HepG2 (cell line): Measurements from ENCODE around the gene DUSP7. TPM values are rescaled to one million over a fixed set of nuclear protein-coding genes. Genes with fewer than 3 reads are reported as not detected.

Experiments used
- ATAC-seq: fragments of 200-7000 bp; cut with Tn5 transposase; 3 replicates; pipeline ENCODE4 v1.9.1; 2020; ENCODE audit warnings: mild to moderate bottlenecking, moderate library complexity
- BruUV-seq: library from RNA; stranded (reverse); fragments of 400-500 nt; replicated peaks from 2 replicates; lab custom pipeline; 2021; lab: Mats Ljungman, UMichigan
- CTCF ChIA-PET: fragments of 300-600 bp; formaldehyde crosslinking; extraction: SDS; loops from one replicate; lab custom pipeline; 2021; ENCODE audit warnings: low total read pairs, inconsistent platforms, low intra/inter-chr PET ratio; lab: Yijun Ruan, JAX
- POLR2A ChIA-PET: fragments of 350-600 bp; sonication (Branson Sonifier 250); formaldehyde crosslinking; loops from one replicate; lab custom pipeline; 2020; ENCODE audit warnings: antibody characterized with exemption, inconsistent platforms; lab: Yijun Ruan, JAX
- DNase-seq: peaks from one replicate; pipeline ENCODE4 v3.0.0-alpha.2; 2015; ENCODE audit warnings: low spot score
- FAIRE-seq: peaks from 3 replicates; lab custom pipeline; 2011; peaks lifted over from hg19 to GRCh38; lab: Jason Lieb, UNC
- H2AFZ ChIP-seq: one replicate; pipeline ENCODE4 v1.6.1; 2011; ENCODE audit warnings: low read length, inconsistent platforms
- H3K27ac ChIP-seq: fragments of 300-600 bp; 3 replicates; pipeline ENCODE4 v1.8.0; 2011; ENCODE audit warnings: mixed run types, mild to moderate bottlenecking, mixed read lengths, low read length, inconsistent platforms; ENCODE audit not compliant: insufficient read depth; ENCODE audit errors: extremely low read length
- H3K27me3 ChIP-seq, 2 experiments: fragments of 200-600 bp in 1 of 2; 2 replicates in 1 of 2; 3 replicates in 1 of 2; pipeline versions ENCODE4 v1.6.0 to v1.8.0; 2011; ENCODE audit warnings: low read length in 2 of 2, mild to moderate bottlenecking in 2 of 2, moderate library complexity in 2 of 2, inconsistent platforms in 1 of 2; ENCODE audit not compliant: insufficient read depth in 2 of 2, control insufficient read depth in 1 of 2
- H3K36me3 ChIP-seq, 2 experiments: fragments of 200-600 bp in 1 of 2; replicated peaks in 1 of 2; 2 replicates in 1 of 2; 3 replicates in 1 of 2; pipeline versions ENCODE4 v1.5.1 to v1.8.0; 2011; ENCODE audit warnings: low read length in 2 of 2, inconsistent platforms in 1 of 2; ENCODE audit not compliant: insufficient read depth in 2 of 2, control insufficient read depth in 1 of 2
- H3K4me1 ChIP-seq: 2 replicates; pipeline ENCODE4 v1.5.1; 2012; ENCODE audit warnings: low read length, inconsistent platforms; ENCODE audit not compliant: insufficient read depth
- H3K4me2 ChIP-seq: 2 replicates; pipeline ENCODE4 v1.6.0; 2011; ENCODE audit warnings: low read depth, low read length, inconsistent platforms
- H3K4me3 ChIP-seq, 3 experiments: fragments of 200-600 bp in 1 of 3; sonication (generic), shearing (Covaris generic) in 1 of 3; replicated peaks in 1 of 3; 2 replicates each; pipeline ENCODE4 v1.5.1; 2011 to 2016; ENCODE audit warnings: low read length in 3 of 3, inconsistent platforms in 2 of 3, low read depth in 2 of 3, mild to moderate bottlenecking in 2 of 3, control low read depth in 1 of 3, mixed read lengths in 1 of 3; ENCODE audit not compliant: insufficient read depth in 1 of 3
- H3K79me2 ChIP-seq: one replicate; pipeline ENCODE4 v1.6.1; 2011; ENCODE audit warnings: low read length, inconsistent platforms; ENCODE audit not compliant: insufficient read depth
- H3K9ac ChIP-seq: 2 replicates; pipeline ENCODE4 v1.6.0; 2011; ENCODE audit warnings: mild to moderate bottlenecking, low read depth, low read length, inconsistent platforms; ENCODE audit not compliant: insufficient read depth
- H3K9me3 ChIP-seq: 2 replicates; pipeline ENCODE4 v1.5.1; 2012; ENCODE audit warnings: mild to moderate bottlenecking, low read length
- H4K20me1 ChIP-seq: 2 replicates; pipeline ENCODE4 v1.6.0; 2011; ENCODE audit warnings: inconsistent platforms, mild to moderate bottlenecking, low read length, moderate library complexity; ENCODE audit not compliant: insufficient read depth
- CAMTA2 ChIP-seq: sonication (generic); formaldehyde crosslinking; IDR thresholded peaks from 2 replicates; pipeline ENCODE4 v1.4.0; 2020; ENCODE audit warnings: mild to moderate bottlenecking, missing genetic modification reagents, borderline replicate concordance
- IKZF5 ChIP-seq: IDR thresholded peaks from 2 replicates; pipeline ENCODE4 v1.6.1; 2018; ENCODE audit warnings: missing genetic modification reagents, mild to moderate bottlenecking, missing compliant biosample characterization
- LCORL ChIP-seq, 2 experiments: fragments of 450-650 bp in 1 of 2; sonication (generic) in 1 of 2; formaldehyde crosslinking in 1 of 2; IDR thresholded peaks; 2 replicates each; pipeline versions ENCODE4 v1.5.0 to v1.6.1; 2017 to 2020; ENCODE audit warnings: antibody characterized with exemption in 1 of 2, missing genetic modification reagents in 1 of 2
- MZF1 ChIP-seq: sonication (generic); formaldehyde crosslinking; IDR thresholded peaks from 2 replicates; pipeline ENCODE4 v1.8.1; 2023; ENCODE audit warnings: mild to moderate bottlenecking, missing genetic modification reagents, borderline replicate concordance
- NFIC ChIP-seq: IDR thresholded peaks from 2 replicates; pipeline ENCODE4 v1.6.1; 2012; ENCODE audit warnings: mild to moderate bottlenecking, low read length, inconsistent platforms
- NR2F1 ChIP-seq, 2 experiments: fragments of 450-650 bp in 1 of 2; formaldehyde crosslinking in 1 of 2; IDR thresholded peaks; 2 replicates each; pipeline versions ENCODE4 v1.5.0 to v1.6.1; 2016 to 2020; ENCODE audit warnings: mild to moderate bottlenecking in 1 of 2, missing compliant biosample characterization in 1 of 2, missing genetic modification reagents in 1 of 2, moderate library complexity in 1 of 2
- RBAK ChIP-seq: sonication (generic); formaldehyde crosslinking; IDR thresholded peaks from 2 replicates; pipeline ENCODE4 v1.5.1; 2020; ENCODE audit warnings: mild to moderate bottlenecking, missing genetic modification reagents
- SOX6 ChIP-seq, 2 experiments: fragments of 450-650 bp in 1 of 2; sonication (generic) in 1 of 2; formaldehyde crosslinking in 1 of 2; IDR thresholded peaks; 2 replicates each; pipeline versions ENCODE4 v1.4.0 to v1.6.1; 2017 to 2020; ENCODE audit warnings: antibody characterized with exemption in 1 of 2, mild to moderate bottlenecking in 1 of 2, missing genetic modification reagents in 1 of 2
- TAF1 ChIP-seq: sonication (generic); formaldehyde crosslinking; IDR thresholded peaks from 2 replicates; pipeline ENCODE4 v1.4.0; 2020; ENCODE audit warnings: missing genetic modification reagents
- TIGD3 ChIP-seq: sonication (generic); formaldehyde crosslinking; IDR thresholded peaks from 2 replicates; pipeline ENCODE4 v1.5.1; 2020; ENCODE audit warnings: mild to moderate bottlenecking, missing genetic modification reagents, borderline replicate concordance
- ZHX1 ChIP-seq: sonication (generic); formaldehyde crosslinking; IDR thresholded peaks from 2 replicates; pipeline ENCODE4 v1.8.1; 2022; ENCODE audit warnings: low read depth, mild to moderate bottlenecking, missing genetic modification reagents
- ZNF772 ChIP-seq: sonication (generic); formaldehyde crosslinking; IDR thresholded peaks from 2 replicates; pipeline ENCODE4 v1.5.0; 2020; ENCODE audit warnings: mild to moderate bottlenecking, missing genetic modification reagents
- WGBS: methylation state at CpG from one replicate; pipeline ENCODE4 v1.1.6; 2017; ENCODE audit warnings: low lambda C conversion rate; 5-methylcytosine and 5-hydroxymethylcytosine counted together
- in situ Hi-C: cut with HindIII; loops from 2 replicates; pipeline ENCODE4 v1.10.0; 2017; ENCODE audit warnings: low pct_unique_long_range_greater_than_20kb; ENCODE audit not compliant: extremely low pct_ligation_motif_present
- intact Hi-C: fragments of 100-400 bp; cut with micrococcal nuclease; formaldehyde crosslinking; loops from one replicate; pipeline ENCODE4 v1.10.0; 2022; ENCODE audit not compliant: unreplicated experiment
- polyA plus RNA-seq, 8 experiments: library from polyadenylated mRNA; depleted of rRNA in 3 of 8; stranded (reverse) in 7 of 8; unstranded in 1 of 8; fragments of >200 nt; fragmentation: Illumina TruSeq in 4 of 8; extraction: Trizol in 4 of 8; gene quantifications; 2 replicates each; pipeline versions ENCODE4 v1.2.1 to v1.2.3, GENCODE V29; 2011 to 2016; ENCODE audit warnings: low read depth in 4 of 8, missing spikeins in 1 of 8, mixed read lengths in 1 of 8; ENCODE audit not compliant: insufficient read depth in 1 of 8
- total RNA-seq, 5 experiments: library from RNA; depleted of rRNA; stranded (reverse); fragments of >200 nt; fragmentation: Illumina TruSeq; extraction: Trizol; gene quantifications; 2 replicates each; pipeline ENCODE4 v1.2.3, GENCODE V29; 2016; ENCODE audit warnings: low read depth in 1 of 5
- TF ChIP-seq, protein P1 (sequence below): sonication (generic); formaldehyde crosslinking; IDR thresholded peaks from 2 replicates; pipeline ENCODE4 v1.8.0; 2022; ENCODE audit warnings: missing genetic modification reagents, mild to moderate bottlenecking, inconsistent platforms, borderline replicate concordance

DUSP7 gene
- total and polyA plus RNA-seq, 2 of the 13 experiments (the other 11 are each of a cell fraction or from before 2014, with no cell fraction given) = 6.6 to 8.8 TPM

- H4K20me1 ChIP-seq = no peaks in the 10 kb centered on the region
- no peak overlapping the region for H2AFZ ChIP-seq
- H3K9me3 ChIP-seq = no peaks in the 10 kb centered on the region
- DNase-seq = no peak
- peaks cover 66% of the 10 kb centered on the region for H3K4me1 ChIP-seq
- H3K27ac ChIP-seq = no peak overlapping the region
- H3K4me2 ChIP-seq = peak overlapping the region; percentile 68
- no peaks in the 10 kb centered on the region for H3K36me3 ChIP-seq
- H3K9ac ChIP-seq = no peak overlapping the region
- peak overlapping the region in 1 of 3 experiments; percentile 41; a peak in 1 of 6 replicates for H3K4me3 ChIP-seq
- no peak for FAIRE-seq
- H3K79me2 ChIP-seq = no peaks in the 10 kb centered on the region
- no peak; the same call in 2 of the 3 replicates for ATAC-seq
- CTCF ChIA-PET = no interaction called here
- POLR2A ChIA-PET = interaction anchor here (0.9 to 1.1 kb wide), 3 partner anchors 11 to 34 kb away, joined by 3 to 6 read pairs (median 3); partner anchors contain the start of gene RPL29
- in situ Hi-C loops (no loop called here), intact Hi-C loops (no loop called here)
- no TSS peak for BruUV-seq
- peaks cover 1 to 16% of the 10 kb centered on the region in 2 experiments; a peak in 4 of 5 replicates for H3K27me3 ChIP-seq
- 7% methylated on average over 3 of the region's 10 CpGs for WGBS
- TF ChIP-seq NFIC (no peak), IKZF5 (CRISPR knock-in tag) (no peak), RBAK (CRISPR knock-in tag) (no peak), TIGD3 (no peak), ZHX1 (CRISPR knock-in tag) (no peak), MZF1 (CRISPR knock-in tag) (no peak), CAMTA2 (CRISPR knock-in tag) (no peak), NR2F1 (CRISPR knock-in tag; IDR thresholded peaks at IDR 0.05) (0 out of 4 replicates have a peak, but pooled peaks of 1 of the 2 experiments have one; percentile 51), LCORL (IDR thresholded peaks at IDR 0.05) (no peak), LCORL (CRISPR knock-in tag; IDR thresholded peaks at IDR 0.05) (no peak), TAF1 (CRISPR knock-in tag) (no peak), ZNF772 (CRISPR knock-in tag) (no peak), SOX6 (IDR thresholded peaks at IDR 0.05) (no peak), SOX6 (CRISPR knock-in tag; IDR thresholded peaks at IDR 0.05) (peak; percentile 79)
- TF ChIP-seq, protein P1, sequence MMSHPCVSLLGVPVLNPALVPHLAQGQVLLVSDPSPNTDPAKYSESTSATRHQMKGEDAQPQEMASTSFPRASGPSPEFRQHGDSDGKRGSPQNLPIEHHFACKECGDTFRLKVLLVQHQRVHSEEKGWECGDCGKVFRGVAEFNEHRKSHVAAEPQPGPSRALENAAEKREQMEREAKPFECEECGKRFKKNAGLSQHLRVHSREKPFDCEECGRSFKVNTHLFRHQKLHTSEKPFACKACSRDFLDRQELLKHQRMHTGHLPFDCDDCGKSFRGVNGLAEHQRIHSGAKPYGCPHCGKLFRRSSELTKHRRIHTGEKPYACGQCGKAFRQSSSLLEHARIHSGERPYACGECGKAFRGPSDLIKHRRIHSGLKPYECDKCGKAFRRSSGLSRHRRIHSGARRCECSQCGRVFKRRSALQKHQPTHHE (CRISPR knock-in tag) = no peak
Observed at GRCh38 chr3:52029535-52029934, 26.8 kb downstream of the DUSP7 start.
